Activated CD8-positive, alpha-beta memory T cell treated with anti-CD3 and anti-CD28 coated beads for 4 hours (primary cell): ENCODE measurements around the gene USP40.

Experiments
- DNase-seq, 2 donors: peaks; one replicate each; pipeline ENCODE4 v3.0.0-alpha.2; 2020; ENCODE audit warnings: low read depth in 2 of 2

The USP40 gene

GRCh38 chr2:233476063-233476410 is 90.5 kb downstream of the USP40 start:
- no peak for DNase-seq

- no peak for DNase-seq
Observed at GRCh38 chr2:233474308-233475160, 92.0 kb downstream of the USP40 start.

- DNase-seq, result no peak
Observed at GRCh38 chr2:233473878-233474277, 92.7 kb downstream of the USP40 start.

- no peak for DNase-seq
Observed at GRCh38 chr2:233473386-233473791, 93.2 kb downstream of the USP40 start.

- DNase-seq, result no peak
Observed at GRCh38 chr2:233471291-233472035, 95.1 kb downstream of the USP40 start.

- no peak for DNase-seq
Observed at GRCh38 chr2:233470839-233471238, 95.7 kb downstream of the USP40 start.

DNA sequence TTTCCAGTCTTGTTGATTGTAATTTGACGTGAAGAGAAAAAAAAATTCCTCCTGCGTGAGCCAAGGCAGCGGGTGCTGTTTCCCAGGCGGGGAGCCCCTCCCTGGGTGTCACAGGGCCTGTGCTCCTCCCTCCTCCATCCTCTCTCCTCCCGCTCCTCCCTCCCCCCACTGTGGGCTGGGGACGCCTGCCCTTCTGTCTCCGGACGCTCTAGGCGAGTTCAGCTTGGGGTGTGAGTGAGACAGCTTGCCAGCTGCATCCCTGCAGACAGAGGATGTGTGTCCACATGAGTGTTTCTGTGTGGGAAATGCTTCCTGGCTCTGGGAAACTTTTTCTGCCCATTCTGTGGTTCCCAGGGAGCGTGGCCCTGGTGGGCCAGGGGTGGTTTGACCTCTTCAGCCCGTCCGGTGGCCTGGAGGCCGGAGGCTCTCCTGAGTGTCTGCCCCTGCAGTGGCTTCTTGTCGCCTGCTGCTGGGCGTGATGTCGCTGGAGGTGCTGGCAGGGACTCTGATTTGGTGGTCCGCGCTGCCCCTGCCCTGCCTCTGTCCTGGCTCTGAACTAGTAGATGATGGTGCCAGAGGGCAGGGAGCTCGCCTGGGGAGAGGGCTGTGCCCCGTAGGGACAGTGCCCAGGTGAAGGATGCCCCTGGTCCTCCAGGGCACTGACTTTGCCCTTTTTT is 96.4 kb downstream of the USP40 start:
- DNase-seq, result no peak

GRCh38 chr2:233469261-233470010 is 97.1 kb downstream of the USP40 start:
- DNase-seq, result no peak

GRCh38 chr2:233468741-233469110 is 97.9 kb downstream of the USP40 start:
- DNase-seq, result no peak

DNA sequence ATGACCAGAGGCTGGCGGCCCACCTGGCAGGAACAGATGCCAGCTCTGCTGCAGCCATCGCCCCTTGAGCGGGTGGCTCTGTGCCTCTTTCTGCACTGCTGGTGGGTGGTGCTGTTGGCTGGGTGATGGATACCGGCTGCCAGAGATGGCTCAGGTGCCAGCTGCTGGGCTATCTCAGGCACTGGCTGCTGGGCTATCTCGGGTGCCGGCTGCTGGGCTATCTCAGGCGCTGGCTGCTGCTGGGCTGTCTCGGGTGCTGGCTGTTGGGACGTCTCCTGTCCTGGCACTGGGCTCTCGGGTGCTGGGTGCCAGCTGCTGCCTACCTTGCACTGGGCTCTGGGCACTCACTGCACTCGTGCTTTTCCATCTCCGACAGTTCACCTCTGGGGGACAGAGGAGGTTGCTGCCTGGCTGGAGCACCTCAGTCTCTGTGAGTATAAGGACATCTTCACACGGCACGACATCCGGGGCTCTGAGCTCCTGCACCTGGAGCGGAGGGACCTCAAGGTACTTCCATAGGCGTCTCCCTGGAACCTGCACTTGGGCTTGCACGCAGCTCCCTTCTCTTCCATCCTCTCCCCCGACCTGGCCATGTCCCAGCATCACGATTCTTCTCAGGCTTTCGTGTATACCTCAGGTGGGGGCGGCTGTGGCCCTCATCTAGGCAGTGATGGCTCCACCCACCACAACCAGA is 98.4 kb downstream of the USP40 start:
- no peak for DNase-seq

DNA sequence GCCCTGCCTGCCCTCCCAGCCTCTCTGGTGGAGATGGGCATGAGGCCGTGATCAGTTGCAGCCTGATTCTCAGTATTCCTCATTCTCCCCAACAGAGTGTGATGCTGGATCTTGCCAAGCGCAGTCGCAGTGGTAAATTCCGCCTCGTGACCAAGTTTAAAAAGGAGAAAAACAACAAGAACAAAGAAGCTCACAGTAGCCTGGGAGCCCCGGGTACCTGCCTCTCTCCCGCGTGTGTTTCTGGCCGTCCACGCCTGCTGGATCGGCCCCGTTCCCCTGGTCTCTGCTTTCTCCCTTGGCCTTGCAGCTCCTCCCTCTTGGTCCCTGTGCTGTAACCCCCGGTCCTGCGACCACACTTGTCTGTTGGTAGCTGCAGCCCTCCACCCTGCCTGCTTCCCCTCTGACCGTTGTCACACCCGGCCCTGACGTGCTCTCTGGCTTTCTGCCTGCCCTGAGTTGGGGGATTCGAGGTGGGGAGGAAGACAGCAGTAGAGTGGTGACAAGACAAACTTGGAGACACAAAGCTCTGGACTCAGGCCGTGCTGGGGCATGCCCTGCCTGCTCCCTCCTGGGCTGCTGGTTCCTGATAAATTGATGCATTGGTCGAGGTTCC is 99.5 kb downstream of the USP40 start:
- no peak for DNase-seq

GRCh38 chr2:233464531-233465240 is 101.9 kb downstream of the USP40 start:
- no peak for DNase-seq

- no peak for DNase-seq
Observed at GRCh38 chr2:233464056-233464455, 102.5 kb downstream of the USP40 start.

DNA sequence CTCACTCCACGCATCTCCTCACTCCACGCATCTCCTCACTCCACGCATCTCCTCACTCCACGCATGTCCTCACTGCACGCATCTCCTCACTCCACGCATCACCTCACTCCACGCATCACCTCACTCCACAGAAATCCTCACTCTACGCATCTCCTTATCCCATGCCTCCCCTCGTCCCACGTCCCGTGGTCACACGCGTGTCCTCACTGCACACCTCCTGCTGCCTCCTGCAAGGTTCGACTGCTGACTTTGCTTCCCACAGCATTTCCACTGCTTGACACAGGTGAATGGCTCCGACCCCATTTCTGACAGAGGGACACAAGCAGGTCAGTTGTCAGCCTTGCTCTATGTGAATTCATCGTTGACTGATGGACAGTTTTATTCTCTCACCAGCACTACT is 103.0 kb downstream of the USP40 start:
- no peak for DNase-seq

GRCh38 chr2:233462826-233463470 is 103.6 kb downstream of the USP40 start:
- DNase-seq, result no peak

DNA sequence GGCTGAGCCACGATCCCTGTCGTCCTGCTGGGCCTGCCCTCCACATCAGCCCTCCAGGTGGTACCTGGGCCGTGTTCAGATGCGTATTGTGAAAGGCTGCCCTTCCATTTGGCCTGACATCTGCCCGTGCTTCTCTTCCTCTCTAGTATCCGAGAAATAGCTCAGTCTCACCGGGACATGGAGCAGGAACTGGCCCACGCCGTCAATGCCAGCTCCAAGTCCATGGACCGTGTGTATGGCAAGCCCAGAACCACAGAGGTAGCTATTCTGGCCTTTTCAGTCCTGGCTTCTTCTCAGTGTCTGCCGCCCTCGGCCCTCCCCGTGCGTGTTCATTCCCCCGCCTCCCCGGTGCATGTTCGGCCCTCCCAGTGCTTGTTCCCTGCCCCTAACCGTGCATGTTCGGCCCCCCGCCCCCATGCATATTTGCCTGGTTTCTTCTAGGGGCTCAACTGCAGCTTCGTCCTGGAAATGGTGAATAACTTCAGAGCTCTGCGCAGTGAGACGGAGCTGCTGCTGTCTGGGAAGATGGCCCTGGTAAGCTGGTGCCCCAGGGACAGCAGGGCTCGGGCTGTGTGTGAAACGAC is 104.3 kb downstream of the USP40 start:
- no peak for DNase-seq

- DNase-seq, result no peak
Observed at GRCh38 chr2:233461481-233461891, 105.1 kb downstream of the USP40 start.

- DNase-seq, result no peak
Observed at GRCh38 chr2:233460726-233461441, 105.7 kb downstream of the USP40 start.

DNA sequence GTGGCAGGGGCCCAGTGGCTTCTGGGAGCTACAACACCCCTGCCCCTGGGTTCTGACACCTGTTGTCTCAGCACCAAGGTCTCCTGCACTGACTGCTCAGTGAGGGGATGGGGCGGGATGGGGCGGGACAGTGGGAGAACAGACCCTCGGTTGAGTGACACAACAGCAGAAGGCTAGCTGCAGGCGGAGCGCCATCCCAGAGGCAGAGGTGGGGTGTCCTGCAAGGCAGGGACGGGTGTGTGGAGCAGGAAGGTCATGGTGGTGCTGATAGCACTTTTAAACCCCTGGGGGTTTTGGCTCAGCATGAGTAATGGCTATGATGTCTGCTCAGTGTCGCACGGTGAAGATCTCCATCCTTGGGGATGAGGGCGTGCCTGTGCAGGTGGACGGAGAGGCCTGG is 107.2 kb downstream of the USP40 start:
- no peak for DNase-seq
